GM06990 (cell line): ENCODE measurements around the gene KLK14.

ENCODE experiments used
- DNase-seq: peaks from one replicate; pipeline ENCODE4 v3.0.0-alpha.2; 2011; ENCODE audit not compliant: insufficient read length; ENCODE audit errors: extremely low read depth
- H3K27me3 ChIP-seq: replicated peaks from 2 replicates; pipeline ENCODE4 v1.6.0; 2011; ENCODE audit warnings: low read length; ENCODE audit not compliant: control insufficient read depth, insufficient read depth
- H3K36me3 ChIP-seq: 2 replicates; pipeline ENCODE4 v1.5.1; 2011; ENCODE audit warnings: low read length; ENCODE audit not compliant: control insufficient read depth, insufficient read depth
- H3K4me3 ChIP-seq: replicated peaks from 2 replicates; pipeline ENCODE4 v1.5.1; 2011; ENCODE audit warnings: low read depth, mild to moderate bottlenecking, control low read depth, low read length
- TF ChIP-seq, protein P1 (sequence below): IDR thresholded peaks from 2 replicates; pipeline ENCODE4 v1.5.1; 2011; ENCODE audit warnings: low read length, control low read depth, mild to moderate bottlenecking, inconsistent platforms; ENCODE audit not compliant: insufficient read depth, poor library complexity, severe bottlenecking

KLK14 gene

GRCh38 chr19:51101171-51101865 lies 18.6 kb upstream of the KLK14 start:
- TF ChIP-seq, protein P1, sequence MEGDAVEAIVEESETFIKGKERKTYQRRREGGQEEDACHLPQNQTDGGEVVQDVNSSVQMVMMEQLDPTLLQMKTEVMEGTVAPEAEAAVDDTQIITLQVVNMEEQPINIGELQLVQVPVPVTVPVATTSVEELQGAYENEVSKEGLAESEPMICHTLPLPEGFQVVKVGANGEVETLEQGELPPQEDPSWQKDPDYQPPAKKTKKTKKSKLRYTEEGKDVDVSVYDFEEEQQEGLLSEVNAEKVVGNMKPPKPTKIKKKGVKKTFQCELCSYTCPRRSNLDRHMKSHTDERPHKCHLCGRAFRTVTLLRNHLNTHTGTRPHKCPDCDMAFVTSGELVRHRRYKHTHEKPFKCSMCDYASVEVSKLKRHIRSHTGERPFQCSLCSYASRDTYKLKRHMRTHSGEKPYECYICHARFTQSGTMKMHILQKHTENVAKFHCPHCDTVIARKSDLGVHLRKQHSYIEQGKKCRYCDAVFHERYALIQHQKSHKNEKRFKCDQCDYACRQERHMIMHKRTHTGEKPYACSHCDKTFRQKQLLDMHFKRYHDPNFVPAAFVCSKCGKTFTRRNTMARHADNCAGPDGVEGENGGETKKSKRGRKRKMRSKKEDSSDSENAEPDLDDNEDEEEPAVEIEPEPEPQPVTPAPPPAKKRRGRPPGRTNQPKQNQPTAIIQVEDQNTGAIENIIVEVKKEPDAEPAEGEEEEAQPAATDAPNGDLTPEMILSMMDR = no peak
- no peak overlapping the region for H3K4me3 ChIP-seq
- DNase-seq = no peak
- H3K36me3 ChIP-seq = peaks cover 13% of the 10 kb centered on the region
- H3K27me3 ChIP-seq = no peaks in the 10 kb centered on the region

- Histone ChIP-seq H3K27me3 (no peaks in the 10 kb centered on the region), H3K36me3 (peaks cover 13% of the 10 kb centered on the region), H3K4me3 (no peak overlapping the region)
- no peak for DNase-seq
- TF ChIP-seq, protein P1 = no peak
Observed at GRCh38 chr19:51100601-51101000, 17.9 kb upstream of the KLK14 start.

- H3K36me3 ChIP-seq = peaks cover 10% of the 10 kb centered on the region
- no peaks in the 10 kb centered on the region for H3K27me3 ChIP-seq
- H3K4me3 ChIP-seq = no peak overlapping the region
- TF ChIP-seq, protein P1 = no peak
- no peak for DNase-seq
Observed at GRCh38 chr19:51099047-51099382, 16.3 kb upstream of the KLK14 start.

DNA sequence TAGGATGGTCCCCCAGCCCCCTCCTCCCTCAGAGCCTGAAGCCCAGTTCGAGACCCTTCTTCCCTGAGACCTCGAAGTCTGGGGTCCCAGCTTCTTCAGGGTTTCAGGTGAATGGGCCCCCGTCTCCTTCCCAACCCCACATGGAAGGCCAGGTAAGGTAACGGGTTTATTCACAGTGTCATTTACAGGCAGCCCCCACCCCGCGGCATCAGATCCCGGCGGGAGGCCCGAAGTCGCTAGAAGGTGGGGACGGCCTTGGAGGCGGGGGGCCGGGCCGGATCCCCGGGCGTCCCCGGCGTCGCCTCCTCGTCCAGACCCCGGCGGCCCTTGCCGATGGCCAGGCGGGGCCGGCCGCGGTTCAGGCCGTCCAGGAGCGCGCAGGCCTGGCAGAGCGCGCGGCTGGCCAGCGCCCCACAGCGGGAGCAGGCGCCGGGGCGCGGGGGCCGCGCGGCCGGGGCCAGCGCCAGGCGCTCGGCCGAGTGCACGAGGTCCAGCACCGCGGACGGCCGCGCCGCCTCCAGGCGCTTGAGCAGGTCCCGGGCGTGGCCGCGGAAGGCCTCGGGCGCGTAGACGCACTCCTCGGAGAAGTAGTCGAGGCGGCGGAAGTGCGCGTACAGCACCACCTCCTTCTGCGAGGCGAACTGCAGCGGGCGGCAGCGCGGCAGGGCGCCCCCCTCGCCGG lies 15.8 kb upstream of the KLK14 start:
- Histone ChIP-seq H3K4me3 (no peak overlapping the region), H3K36me3 (peaks cover 7% of the 10 kb centered on the region), H3K27me3 (no peaks in the 10 kb centered on the region)
- TF ChIP-seq, protein P1 = no peak
- no peak for DNase-seq

DNA sequence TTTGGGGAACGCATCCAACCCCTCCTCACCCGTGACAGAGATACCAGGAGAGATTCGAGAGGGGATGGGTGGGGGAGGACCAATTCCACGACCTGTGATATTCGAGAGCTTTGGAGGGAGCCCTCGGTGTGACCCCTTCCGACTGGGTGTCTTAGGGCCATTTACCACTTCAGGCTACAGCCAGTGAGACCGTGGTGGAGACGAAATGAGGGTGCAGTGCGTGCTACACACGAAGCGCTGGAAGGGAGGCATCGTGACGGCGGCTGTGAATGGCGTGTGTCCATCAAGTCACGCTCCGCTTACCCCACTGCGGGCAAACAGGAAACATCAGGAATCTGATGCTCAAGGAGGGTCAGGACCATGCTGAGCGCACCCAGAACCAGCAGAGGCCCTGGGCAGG lies 15.1 kb upstream of the KLK14 start:
- no peak for DNase-seq
- Histone ChIP-seq H3K27me3 (no peaks in the 10 kb centered on the region), H3K36me3 (peaks cover 7% of the 10 kb centered on the region), H3K4me3 (no peak overlapping the region)
- TF ChIP-seq, protein P1 = no peak
